Posterior vena cava (tissue), 2 donors: ENCODE data around the gene SEMG2. TPM values are rescaled to one million over a fixed set of nuclear protein-coding genes. Genes with fewer than 3 reads are reported as not detected.

ENCODE experiments used
- DNase-seq: peaks from one replicate; pipeline ENCODE4 v3.0.0-alpha.2; 2020; ENCODE audit warnings: low spot score
- intact Hi-C, 2 donors: fragments of 100-400 bp; cut with DNase I; formaldehyde crosslinking; loops; one replicate each; pipeline versions ENCODE4 v1.14.1 to v1.14.2; 2022 to 2023
- long read RNA-seq, 2 donors: library from polyadenylated mRNA; unstranded; transcript quantifications; one replicate each; pipeline ENCODE4 v2.0.0, GENCODE V29; 2020 to 2021
- total RNA-seq, 2 donors: library from RNA; stranded (reverse); fragmentation: NEBNext Ultra II Directional; extraction: Animal tissue kit (Norgen Biotek cat#: 25700); gene quantifications; one replicate each; pipeline ENCODE4 v1.2.1, GENCODE V29; 2021
- donor health status: DM: yes; HTN: yes; CAD: no.
- donor health status: DM: yes; HTN: yes; CAD: no.

SEMG2 gene, protein sequence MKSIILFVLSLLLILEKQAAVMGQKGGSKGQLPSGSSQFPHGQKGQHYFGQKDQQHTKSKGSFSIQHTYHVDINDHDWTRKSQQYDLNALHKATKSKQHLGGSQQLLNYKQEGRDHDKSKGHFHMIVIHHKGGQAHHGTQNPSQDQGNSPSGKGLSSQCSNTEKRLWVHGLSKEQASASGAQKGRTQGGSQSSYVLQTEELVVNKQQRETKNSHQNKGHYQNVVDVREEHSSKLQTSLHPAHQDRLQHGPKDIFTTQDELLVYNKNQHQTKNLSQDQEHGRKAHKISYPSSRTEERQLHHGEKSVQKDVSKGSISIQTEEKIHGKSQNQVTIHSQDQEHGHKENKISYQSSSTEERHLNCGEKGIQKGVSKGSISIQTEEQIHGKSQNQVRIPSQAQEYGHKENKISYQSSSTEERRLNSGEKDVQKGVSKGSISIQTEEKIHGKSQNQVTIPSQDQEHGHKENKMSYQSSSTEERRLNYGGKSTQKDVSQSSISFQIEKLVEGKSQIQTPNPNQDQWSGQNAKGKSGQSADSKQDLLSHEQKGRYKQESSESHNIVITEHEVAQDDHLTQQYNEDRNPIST
- not detected for total RNA-seq
- long read RNA-seq, donor 1: 0 reads
- long read RNA-seq, donor 2: 0 reads

DNA sequence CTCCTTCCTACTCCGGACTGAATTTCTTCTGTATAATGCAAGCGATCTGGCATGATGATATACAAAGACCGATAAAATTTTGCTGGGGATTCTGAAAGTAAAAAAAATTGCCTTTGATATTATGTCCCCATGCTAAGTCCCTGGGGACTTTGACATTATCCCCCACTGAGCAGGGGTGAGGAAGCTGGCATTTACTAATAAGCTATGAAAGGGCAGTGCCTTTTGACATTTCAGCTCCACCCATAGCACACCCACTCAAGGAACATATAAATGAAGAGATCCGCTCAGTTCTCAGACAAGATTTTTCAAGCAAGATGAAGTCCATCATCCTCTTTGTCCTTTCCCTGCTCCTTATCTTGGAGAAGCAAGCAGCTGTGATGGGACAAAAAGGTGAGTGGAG is at the start of gene SEMG2:
SEMG2 (plus strand) TSS at position 298 of the 400 bp plus-strand sequence; CDS start at position 315, 17 bp downstream.
- intact Hi-C loops: no loop called here
- no peak for DNase-seq

DNA sequence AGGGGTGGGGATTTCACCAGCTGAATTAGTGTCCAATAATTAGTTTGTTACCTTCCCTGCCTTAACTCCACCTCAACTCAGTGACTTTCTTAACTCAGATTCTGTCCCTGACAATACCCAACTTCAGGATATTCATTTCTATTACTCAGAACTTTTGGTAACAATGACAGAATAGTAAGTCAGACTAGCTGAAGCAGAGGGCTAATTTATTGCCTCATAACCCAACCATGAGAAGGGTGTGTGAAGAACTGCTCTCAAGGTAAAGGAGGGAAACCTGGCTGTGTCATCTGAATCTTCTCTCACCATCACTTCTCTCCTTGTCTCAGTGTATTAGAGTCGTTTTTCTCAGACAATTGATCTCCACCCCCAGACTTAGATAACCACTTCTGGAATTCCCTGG is 47.7 kb upstream of the SEMG2 start:
- intact Hi-C loops: loop anchor here in 1 of 2 donors (10.0 kb wide), 1 partner anchor 919 kb away; no protein-coding TSS in a partner anchor

DNA sequence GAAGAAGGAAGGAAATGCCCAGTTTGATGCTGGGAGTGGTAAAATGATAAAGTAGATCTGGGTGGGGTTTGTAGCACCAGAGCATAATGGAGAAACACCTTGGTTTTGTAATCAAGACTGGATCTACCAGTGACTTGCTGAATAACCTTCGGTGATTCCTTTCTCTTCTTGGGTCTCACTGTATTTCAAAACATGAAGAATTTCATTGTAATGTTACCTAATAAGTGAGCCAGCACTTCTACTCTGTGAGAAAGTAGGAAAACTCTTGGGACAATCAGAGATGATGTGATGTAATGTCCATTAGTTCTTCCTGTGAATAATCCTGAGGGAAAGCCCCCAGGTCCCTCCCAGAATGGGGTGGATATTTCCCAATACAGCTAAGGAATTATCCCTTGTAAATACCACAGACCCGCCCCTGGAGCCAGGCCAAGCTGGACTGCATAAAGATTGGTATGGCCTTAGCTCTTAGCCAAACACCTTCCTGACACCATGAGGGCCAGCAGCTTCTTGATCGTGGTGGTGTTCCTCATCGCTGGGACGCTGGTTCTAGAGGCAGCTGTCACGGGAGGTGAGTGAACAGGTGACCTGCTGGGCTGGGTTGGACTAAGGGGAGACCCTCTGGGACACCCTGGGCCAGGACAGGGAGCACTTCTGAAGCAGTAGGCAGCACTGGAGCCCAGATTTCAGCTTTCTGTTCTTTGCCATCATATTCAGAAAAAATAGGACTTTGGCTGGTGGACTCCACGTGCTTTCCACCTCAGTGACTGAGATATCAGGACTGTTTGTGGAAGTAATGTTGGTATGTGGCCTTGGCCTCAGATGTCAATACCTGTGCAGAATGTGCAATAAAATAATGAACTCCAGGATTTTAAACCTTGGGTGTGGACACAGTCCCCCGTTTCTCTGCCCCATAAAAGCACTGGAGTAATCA is 46.5 kb upstream of the SEMG2 start, which contains the start of gene PI3:
PI3 (plus strand) TSS at position 469 of the 931 bp plus-strand sequence; CDS start at position 490, 21 bp downstream.
- no peak for DNase-seq
- intact Hi-C loops: loop anchor here in 1 of 2 donors (10.0 kb wide), 1 partner anchor 920 kb away; no protein-coding TSS in a partner anchor

More for the DNA sequence above, 47.7 kb upstream of the SEMG2 start:
- DNase-seq: no peak

DNA sequence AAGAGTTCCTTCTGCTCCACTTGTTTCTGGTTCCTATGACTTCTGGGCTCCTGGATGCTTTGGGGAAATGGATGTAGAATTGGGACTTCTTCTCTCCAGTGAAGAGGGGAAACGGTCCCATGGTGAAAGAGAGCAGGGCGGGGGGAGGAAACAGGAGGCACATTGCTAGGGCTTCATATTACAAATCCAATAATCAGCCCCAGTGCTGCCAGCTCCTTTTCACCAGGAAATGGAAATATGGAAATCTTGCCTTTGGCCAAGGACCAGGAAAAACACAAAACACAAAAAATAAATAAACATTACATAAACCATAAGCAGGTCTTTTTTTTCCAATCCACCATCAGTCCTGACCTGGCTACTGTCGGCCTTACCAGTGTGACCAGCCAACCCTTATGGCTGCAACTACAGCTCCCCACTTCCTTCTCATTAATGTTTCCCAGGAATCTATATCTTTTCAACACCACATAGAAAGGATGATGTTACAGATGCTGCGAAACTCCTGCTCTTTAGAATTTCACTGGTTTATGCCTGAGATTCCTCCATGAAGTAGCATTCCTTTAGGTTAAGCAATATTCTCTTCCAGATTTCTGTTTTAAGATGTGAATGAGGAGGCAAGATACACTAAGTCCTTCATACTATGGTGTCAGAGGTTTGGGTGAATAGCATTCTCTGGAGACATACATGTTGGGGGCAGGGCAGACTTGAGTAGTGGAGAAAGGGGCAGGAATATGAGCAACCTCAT is 44.5 kb upstream of the SEMG2 start:
- intact Hi-C loops: loop anchor here in 1 of 2 donors (10.0 kb wide), 1 partner anchor 922 kb away; no protein-coding TSS in a partner anchor

DNA sequence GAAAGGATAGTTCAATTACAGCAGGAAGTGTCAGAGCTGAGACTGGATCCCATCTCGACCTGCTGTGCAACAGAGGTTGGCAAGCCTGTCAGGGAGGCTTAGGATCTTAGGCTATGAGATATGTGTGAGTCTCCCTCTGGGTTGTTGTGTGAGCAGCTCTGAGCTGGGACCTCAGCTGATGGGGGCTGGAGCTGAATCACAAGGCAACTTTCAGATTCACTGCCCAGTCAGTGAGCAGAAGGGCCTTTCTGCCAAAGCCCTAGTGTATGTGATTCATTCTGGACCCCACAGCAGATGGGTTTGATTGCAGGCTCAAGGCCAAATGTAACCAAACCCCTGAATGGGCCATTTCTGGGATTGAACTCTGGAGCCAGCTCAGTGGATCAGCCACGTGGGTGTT is 42.0 kb upstream of the SEMG2 start:
- intact Hi-C loops: loop anchor here in 1 of 2 donors (10.0 kb wide), 1 partner anchor 924 kb away; no protein-coding TSS in a partner anchor
- no peak for DNase-seq

More for the DNA sequence above, 44.5 kb upstream of the SEMG2 start:
- DNase-seq: no peak

DNA sequence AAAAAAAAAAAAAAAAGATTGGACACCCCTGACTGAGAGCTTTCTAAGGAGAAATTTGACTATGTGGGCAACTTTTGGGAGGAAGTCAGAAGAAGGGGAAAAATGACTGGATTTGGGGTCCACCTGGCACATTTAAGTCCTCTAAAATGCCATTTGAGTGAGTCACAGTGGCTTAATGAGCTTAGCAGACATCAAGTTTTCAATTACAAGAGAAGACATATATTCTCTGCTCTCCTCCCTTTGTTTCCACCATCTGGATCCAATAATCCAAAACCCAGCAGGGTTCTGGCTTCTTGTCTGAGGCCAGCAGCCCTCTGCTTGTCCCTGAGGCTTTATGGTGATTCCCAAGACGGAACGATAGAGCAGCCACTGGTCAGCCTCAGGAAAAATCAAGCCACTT is 39.5 kb upstream of the SEMG2 start:
- intact Hi-C loops: no loop called here
- DNase-seq: no peak

DNA sequence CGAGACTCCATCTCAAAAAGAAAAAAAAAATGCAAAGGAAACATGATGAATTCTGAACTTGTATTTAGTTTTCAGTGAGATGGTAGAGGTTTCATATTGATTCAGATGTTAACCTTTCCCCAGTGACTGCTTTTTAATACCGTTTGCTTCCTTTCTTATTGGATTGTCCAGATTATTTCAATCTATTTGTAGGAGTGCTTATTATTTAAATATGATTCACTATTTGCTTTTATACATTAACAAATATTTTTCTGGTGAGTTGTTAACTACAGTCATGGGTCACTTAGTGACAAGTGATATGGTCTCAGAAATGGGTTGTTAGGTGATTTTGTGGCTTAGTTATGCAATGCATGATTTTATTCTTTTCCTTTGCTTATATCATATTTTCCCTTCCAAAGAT is 38.1 kb upstream of the SEMG2 start:
- intact Hi-C loops: no loop called here

DNA sequence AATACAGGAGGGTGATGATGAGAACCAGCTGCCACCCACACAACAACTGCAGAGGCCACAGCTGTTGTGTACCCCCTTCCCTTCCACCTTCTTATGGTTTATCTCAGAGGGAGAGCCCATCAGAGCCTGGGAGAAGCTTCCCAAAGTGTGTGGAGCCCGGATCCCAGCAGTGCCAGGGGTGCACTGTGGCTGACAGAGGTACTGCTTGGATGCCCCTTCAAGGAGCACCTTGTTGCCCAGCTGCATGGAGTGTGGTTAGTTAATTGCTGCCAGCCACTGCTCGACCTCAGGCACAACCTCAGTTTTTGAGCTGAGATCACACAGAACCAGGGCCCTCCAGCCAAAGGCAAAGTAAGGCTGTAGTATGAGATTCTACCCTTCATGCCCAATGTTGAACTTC is 33.5 kb upstream of the SEMG2 start:
- DNase-seq: no peak
- intact Hi-C loops: no loop called here

More for the DNA sequence above, 38.1 kb upstream of the SEMG2 start:
- DNase-seq: no peak

DNA sequence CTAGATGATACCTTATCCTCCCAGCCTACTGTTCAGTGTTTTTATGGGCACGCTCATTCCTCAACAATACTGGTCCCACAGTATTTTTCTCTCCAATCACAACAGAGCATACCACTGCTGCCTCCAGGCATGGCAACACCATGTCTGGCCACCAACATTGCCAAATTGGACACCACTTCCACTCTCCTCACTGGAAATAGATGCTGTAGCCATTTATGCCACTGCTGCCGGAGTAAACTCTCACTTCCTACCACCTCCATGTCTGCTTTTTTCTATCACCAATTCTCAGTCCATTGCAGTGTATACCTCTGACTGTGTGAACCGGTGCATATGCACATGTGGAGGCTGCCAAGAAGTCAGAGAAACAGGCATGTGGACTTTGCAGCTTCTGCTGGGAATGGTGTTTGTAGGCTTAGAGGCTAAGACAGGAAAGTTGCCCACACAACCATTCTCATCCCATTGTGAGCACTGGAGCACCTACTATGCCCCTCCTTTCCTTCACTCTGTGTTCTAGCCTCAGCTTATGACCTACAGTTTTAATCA is 32.0 kb upstream of the SEMG2 start:
- intact Hi-C loops: no loop called here

DNA sequence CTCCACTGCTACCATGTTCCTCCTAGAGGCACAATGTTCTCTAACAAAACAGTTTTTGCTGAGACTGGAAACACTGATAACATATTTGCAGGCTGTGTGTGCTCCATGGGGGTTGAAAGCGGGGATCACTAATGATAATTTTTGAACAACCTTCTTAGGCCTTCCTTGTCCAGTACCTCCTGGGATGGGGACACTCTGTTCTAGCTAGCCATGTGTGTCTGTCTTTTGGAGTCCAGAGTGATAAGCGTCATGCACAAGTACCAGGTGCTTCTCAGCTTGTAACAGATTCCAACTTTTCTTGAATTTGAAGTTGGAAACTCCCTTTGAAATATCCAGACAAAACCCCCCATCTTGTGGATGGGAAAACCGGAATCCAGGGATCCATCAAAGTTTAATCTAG is 31.3 kb upstream of the SEMG2 start:
- intact Hi-C loops: no loop called here
- no peak for DNase-seq

More for the DNA sequence above, 32.0 kb upstream of the SEMG2 start:
- DNase-seq: no peak

DNA sequence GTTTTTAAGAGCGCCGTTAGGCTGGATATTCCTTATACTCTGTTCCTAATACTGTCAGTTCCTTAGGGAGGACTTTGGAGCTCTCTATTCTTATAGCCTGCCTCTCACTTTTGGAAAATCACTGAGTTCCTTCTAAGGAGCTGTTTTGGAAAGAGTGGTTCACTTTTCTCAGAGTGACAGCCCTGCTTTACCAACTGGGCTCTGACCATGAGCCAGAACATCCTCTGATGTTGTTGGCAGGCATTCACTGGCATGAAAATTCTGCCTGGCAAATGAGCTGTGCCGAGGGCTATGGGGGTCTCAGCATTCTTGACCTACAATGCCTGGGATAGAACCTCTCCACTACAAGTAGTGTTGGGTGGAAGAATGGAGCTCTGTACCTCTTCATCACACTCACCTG is 29.2 kb upstream of the SEMG2 start:
- intact Hi-C loops: no loop called here
- DNase-seq: no peak

DNA sequence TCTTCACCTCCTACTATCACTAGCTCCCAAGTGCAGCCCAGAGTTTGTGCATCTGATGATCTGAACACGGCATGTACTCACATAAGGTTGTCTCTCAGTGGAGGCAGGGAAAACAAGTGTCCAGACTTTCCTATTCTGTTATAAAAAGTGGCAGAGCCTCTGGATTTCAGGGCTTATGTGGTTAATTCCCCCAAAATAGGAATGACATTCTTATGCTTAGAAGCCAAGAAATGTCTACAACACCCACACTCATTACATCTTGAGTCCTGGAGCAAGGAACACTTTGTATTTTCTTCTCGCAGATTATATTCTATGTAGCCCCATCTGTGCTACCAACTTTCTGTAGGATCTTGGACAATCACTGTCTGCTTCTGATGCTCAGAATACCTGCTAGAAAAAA is 27.8 kb upstream of the SEMG2 start:
- intact Hi-C loops: no loop called here
- no peak for DNase-seq

DNA sequence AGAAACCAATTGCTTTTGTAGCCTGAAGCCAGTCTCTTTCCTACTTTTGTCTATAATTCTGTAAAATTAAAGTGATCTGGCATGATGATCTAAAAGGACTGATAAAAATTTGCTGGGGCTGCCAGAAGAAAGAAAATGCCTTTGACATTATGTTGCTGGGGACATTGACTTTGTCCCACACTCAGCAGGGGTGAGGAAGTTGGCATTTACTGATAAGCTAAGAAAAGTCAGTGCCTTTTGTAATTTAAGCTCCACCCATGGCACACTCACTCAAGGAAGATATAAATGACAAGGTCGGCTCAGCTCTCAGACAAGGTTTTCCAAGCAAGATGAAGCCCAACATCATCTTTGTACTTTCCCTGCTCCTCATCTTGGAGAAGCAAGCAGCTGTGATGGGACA is 14.4 kb upstream of the SEMG2 start, which contains the start of gene SEMG1:
SEMG1 (plus strand) TSS at position 309 of the 400 bp plus-strand sequence; CDS start at position 330, 21 bp downstream.
- intact Hi-C loops: no loop called here
- DNase-seq: no peak

DNA sequence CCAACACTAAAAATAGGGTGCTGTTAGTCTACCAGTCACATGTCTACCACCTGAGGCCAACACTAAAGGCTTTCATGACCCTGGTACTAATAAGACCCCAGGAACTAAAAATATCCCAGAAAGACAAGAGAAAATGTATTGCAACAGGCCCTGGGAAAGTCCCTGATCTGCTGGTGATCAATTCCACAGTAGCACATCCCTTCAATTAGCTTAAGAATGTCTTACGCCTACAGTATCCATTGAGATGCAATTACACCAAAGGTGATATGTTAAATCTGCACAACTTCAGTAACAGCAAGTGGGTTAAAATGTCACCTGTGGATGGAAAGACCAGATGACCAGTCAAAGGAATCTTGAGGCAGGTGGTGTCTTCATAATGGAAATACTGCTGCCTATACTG is 11.2 kb upstream of the SEMG2 start:
- no peak for DNase-seq
- intact Hi-C loops: no loop called here

DNA sequence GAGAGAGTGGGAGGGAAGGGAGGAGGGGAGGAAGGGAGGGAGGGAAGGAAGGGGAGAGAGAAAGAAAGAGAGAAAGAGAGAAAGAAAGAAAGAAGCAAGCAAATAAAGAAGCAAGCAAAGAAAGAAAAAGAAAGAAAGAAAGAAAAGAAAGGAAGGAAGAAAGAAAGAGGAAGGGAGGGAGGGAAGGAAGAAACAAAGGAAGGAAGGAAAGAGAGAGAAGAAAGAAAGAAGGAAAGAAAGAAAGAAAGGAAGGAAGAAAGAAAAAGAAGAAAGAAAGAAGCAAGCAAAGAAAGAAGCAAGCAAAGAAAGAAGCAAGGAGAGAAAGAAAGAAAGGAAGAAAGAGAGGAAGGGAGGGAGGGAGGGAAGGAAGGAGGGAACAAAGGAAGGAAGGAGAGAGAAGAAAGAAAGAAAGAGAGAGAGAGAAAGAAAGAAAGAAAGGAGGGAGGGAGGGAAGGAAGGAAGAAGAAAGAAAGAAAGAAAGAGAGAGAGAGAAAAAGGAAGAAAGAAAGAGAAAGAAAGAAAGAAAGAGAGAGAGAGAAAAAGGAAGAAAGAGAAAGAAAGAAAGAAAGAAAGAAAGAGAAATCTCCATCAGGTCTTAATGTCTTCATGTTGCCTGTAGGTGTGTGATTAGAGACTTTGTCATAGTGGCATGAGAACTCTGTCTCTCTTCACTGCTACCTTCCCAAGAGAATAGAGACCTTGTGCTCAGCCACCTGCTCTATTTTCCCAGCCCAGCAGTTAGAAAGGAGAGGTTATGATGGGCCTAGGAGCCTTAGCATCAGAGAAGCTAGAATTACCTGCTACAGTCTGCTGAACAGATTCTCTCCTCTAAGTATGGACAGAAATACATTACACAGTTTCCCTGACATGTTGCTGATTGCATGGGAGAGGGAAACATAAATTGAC is 9.4 kb upstream of the SEMG2 start:
- intact Hi-C loops: no loop called here

DNA sequence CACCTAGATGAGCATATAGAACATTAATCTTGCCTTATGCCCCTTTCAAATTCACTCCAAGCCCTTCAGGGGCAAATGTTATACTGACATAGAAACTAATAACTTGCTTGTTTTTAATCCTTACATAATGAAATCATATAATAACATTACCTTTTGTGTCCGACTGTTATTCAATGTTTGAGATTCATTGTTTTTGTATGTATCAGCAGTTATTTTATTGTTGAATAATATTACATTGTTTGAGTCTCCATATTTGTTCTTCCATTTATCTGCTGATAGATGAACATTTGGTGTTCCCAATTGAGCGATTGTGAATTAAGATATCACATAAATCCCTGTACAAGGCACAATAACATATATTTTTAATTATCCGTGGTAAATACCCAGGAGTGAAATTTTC is 8.3 kb upstream of the SEMG2 start:
- intact Hi-C loops: no loop called here
- DNase-seq: no peak

More for the DNA sequence above, 9.4 kb upstream of the SEMG2 start:
- no peak for DNase-seq

DNA sequence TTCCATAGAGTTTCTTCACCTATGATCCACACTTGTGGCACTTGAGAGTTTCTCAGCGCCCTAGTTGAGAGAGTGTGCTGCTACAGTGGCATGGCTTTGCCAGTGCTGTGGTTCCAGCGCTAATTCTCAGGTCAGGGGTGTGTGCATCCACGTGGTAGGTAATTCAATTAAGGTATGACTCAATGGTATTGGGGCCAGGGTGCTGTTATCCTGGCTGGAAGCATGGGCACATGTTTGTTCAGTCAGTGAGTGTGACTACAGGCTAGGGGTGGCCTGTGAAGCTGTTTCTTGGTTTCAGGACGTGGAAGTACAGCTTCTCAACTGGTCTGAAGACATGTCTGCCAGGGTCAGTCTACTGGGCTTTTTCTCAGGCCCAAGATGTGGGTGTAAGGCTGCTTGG is 3.0 kb upstream of the SEMG2 start:
- no peak for DNase-seq
- intact Hi-C loops: no loop called here
